Measurements from ENCODE around the gene PIK3CD.
"Not testable (repeated sequence)": the region's sequence is repeated elsewhere in the genome, so short reads cannot be mapped to it uniquely, and the experiment has no call there.

The PIK3CD gene

GRCh38 chr1:9732123-9732971 lies 80.8 kb downstream of the PIK3CD start:
- no peak for DNase-seq (ENCODE audit: low read depth in 2 of 2)

- DNase-seq (ENCODE audit: low read depth in 2 of 2), result no peak
These were observed 81.7 kb downstream of the PIK3CD start for GRCh38 chr1:9733160-9733789.

GRCh38 chr1:9735800-9736199 lies 84.3 kb downstream of the PIK3CD start:
- DNase-seq (ENCODE audit: low read depth in 2 of 2), result no peak

GRCh38 chr1:9736241-9736640 lies 84.7 kb downstream of the PIK3CD start:
- DNase-seq (ENCODE audit: low read depth in 2 of 2), result no peak

- DNase-seq (ENCODE audit: low read depth in 2 of 2), result no peak
These were observed 85.5 kb downstream of the PIK3CD start for GRCh38 chr1:9737057-9737456.

GRCh38 chr1:9737671-9738070 lies 86.1 kb downstream of the PIK3CD start:
- no peak for DNase-seq (ENCODE audit: low read depth in 2 of 2)

GRCh38 chr1:9744106-9744799 lies 92.7 kb downstream of the PIK3CD start:
- DNase-seq (ENCODE audit: low read depth in 2 of 2), result no peak

GRCh38 chr1:9746211-9746610 lies 94.7 kb downstream of the PIK3CD start:
- no peak for DNase-seq (ENCODE audit: low read depth in 2 of 2)

- no peak for DNase-seq (ENCODE audit: low read depth in 2 of 2)
These were observed 95.1 kb downstream of the PIK3CD start for GRCh38 chr1:9746651-9747050.

- not testable (repeated sequence) for DNase-seq (ENCODE audit: low read depth in 2 of 2)
These were observed 96.9 kb downstream of the PIK3CD start for GRCh38 chr1:9748391-9748790.

GRCh38 chr1:9749361-9749760 lies 97.8 kb downstream of the PIK3CD start:
- DNase-seq (ENCODE audit: low read depth in 2 of 2), result no peak

GRCh38 chr1:9751971-9752370 lies 100.4 kb downstream of the PIK3CD start:
- DNase-seq (ENCODE audit: low read depth in 2 of 2), result no peak

- DNase-seq (ENCODE audit: low read depth in 2 of 2), result no peak
These were observed 101.6 kb downstream of the PIK3CD start for GRCh38 chr1:9753121-9753531.

- DNase-seq (ENCODE audit: low read depth in 2 of 2), result no peak
These were observed 104.0 kb downstream of the PIK3CD start for GRCh38 chr1:9755441-9755995.

GRCh38 chr1:9758559-9759121 lies 107.1 kb downstream of the PIK3CD start:
- no peak for DNase-seq (ENCODE audit: low read depth in 2 of 2)

- no peak for DNase-seq (ENCODE audit: low read depth in 2 of 2)
These were observed 108.4 kb downstream of the PIK3CD start for GRCh38 chr1:9759939-9760338.

- DNase-seq (ENCODE audit: low read depth in 2 of 2), result no peak
These were observed 109.3 kb downstream of the PIK3CD start for GRCh38 chr1:9760824-9761223.

- DNase-seq (ENCODE audit: low read depth in 2 of 2), result no peak
These were observed 110.3 kb downstream of the PIK3CD start for GRCh38 chr1:9761855-9762254.

GRCh38 chr1:9762446-9762845 lies 110.9 kb downstream of the PIK3CD start:
- DNase-seq (ENCODE audit: low read depth in 2 of 2), result not testable (repeated sequence)

- no peak for DNase-seq (ENCODE audit: low read depth in 2 of 2)
These were observed 112.4 kb downstream of the PIK3CD start for GRCh38 chr1:9763914-9764313.

GRCh38 chr1:9764550-9764949 lies 113.0 kb downstream of the PIK3CD start:
- no peak for DNase-seq (ENCODE audit: low read depth in 2 of 2)
